Heart left ventricle (tissue), 13 donors: ENCODE measurements around the gene NGEF.

ENCODE experiments used
- CTCF ChIP-seq, 12 donors: fragments of 200-600 bp; sonication (generic) in 4 of 12; IDR thresholded peaks; one replicate each; pipeline versions ENCODE4 v1.5.0 to v1.8.0; 2018 to 2022; ENCODE audit warnings: antibody characterized with exemption in 12 of 12, mild to moderate bottlenecking in 5 of 12
- POLR2A ChIP-seq, 2 donors: fragments of 450-650 bp; IDR thresholded peaks; one replicate each; pipeline ENCODE4 v1.6.1; 2017; ENCODE audit warnings: antibody characterized with exemption in 2 of 2, mild to moderate bottlenecking in 2 of 2, moderate library complexity in 2 of 2
- donor health status: ischemic (EF 13 %, LVEDD 7.1; RV severe dilation, severe dysfunction).
- donor health status: DM: no; HTN: yes; CAD: no.
- donor health status: DM: no; HTN: no; CAD: no.
- donor health status: ischemic (EF 25% LVEDD 6.9; RV normal size, moderate dysfunction).
- donor health status: ischemic (EF 25% LVEDD 5.7; RV mildly dilated, moderate dysfunction).
- donor health status: ischemic (EF 35%, LVEDD 5.7; RV mildly dilated, moderate dysfunction).
- donor health status: nonischemic (EF 11% LVEDD 7.7; RV severe dilation, severe dysfunction).
- donor health status: DM: yes; HTN: yes; CAD: no.
- donor health status: PGD.
- donor health status: ischemic (EF 29% LVEDD 5.4; RV normal size, mild dysfunction).
- donor health status: nonischemic (EF 23%, LVEDD 6.1; RV moderate dilation, normal function).

GRCh38 chr2:233023761-233024410 is 10.8 kb upstream of the NGEF start:
- no peak for TF ChIP-seq CTCF (IDR thresholded peaks at IDR 0.05)
- TF ChIP-seq POLR2A (IDR thresholded peaks at IDR 0.05) = no peak
